HG03439 (cell line): ENCODE measurements around the gene PFN2.
"Not testable (repeated sequence)": the region's sequence is repeated elsewhere in the genome, so short reads cannot be mapped to it uniquely, and the experiment has no call there.

ENCODE experiments used
- ATAC-seq: cut with Tn5 transposase; IDR thresholded peaks from one replicate; pipeline ENCODE4 v1.9.1; 2021; ENCODE audit warnings: mild to moderate bottlenecking, moderate library complexity; ENCODE audit not compliant: unreplicated experiment

The PFN2 gene

DNA sequence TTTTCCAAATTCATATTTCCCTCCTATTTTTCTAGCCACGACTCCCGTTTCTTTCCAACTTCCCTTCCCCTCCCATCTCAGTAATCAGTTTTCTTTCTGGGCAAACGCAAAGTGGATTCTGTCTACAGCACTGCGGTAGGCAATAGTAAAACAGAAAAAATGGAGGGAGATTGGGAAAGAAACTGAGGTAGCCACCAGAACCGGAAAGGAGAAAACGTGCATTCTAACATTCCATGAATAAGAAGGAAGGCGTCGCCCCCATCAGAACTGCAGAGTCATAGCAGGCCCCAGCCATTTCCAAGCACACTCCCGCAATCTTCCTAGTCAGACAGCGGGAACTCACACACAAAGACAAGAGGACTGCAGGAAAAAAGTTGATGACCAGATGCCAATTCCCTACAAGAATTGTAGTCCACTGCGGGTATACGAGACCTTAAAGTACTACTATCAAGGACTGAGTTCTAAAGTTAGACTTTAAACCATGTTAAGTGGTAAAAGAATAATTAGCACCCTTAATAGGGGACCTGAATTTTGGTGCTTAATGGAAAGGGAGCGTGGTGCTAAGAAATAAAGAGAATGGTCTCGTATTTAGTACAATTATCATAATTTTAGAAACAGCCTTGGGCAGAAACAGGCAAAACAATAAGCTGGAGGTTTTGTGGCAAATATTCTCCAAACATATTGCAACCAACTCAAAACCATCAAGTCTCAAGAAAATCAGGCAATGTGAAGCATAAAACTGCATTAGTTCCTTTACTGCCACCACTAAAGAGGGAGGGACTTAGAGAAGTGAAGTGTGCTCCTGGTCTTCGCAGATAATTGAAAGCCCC is 1.4 kb downstream of the PFN2 start:
- ATAC-seq, result no peak

GRCh38 chr3:149968216-149968615 is 2.5 kb downstream of the PFN2 start:
- ATAC-seq, result no peak

DNA sequence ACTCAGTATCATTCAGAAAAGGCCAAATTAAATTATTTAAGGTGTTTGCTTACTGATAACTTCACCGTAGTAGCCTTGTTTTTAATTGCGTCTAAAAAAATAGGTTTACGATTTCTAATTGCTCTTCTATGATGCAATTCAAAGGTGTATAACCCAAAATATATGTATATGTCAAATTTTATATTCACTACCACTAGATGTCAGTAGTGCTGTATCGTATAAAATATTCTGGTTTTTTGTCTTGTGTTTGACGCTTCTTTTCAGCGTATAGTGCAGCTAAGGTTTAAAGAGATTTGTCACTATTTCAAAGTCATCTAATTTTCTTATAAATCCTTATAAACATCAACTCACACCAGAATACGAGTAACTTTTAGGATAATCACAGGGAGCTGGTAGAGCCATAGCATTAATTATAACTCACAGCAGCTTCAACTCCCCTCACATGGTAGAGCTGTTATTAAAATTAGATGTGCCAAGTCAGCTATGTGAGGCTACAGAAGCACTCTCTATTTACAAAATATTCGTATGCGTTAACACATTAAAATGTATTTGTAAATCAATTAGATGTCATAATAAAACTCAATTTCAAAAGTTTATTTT is 3.5 kb downstream of the PFN2 start:
- ATAC-seq, result no peak

DNA sequence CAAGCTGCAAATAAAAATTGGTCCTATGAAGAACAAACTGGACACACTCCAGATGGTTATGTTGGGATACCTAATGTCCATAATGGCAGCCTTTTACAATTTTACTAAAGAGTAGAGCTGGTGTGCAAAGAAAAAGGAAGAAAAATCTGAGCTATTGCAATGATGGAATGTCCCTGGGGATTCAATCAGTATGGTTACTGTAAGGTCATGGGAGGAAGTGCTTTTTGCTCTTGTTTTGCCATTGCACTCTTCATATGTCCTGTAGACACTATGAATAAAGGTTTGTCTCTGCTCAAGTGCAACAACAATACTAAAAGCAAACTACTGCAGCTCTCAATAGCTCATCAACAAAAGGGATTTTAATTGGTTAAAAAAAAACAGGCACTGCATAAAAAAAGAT is 5.4 kb downstream of the PFN2 start:
- no peak for ATAC-seq

GRCh38 chr3:149964291-149964690 is 6.4 kb downstream of the PFN2 start:
- ATAC-seq, result no peak

DNA sequence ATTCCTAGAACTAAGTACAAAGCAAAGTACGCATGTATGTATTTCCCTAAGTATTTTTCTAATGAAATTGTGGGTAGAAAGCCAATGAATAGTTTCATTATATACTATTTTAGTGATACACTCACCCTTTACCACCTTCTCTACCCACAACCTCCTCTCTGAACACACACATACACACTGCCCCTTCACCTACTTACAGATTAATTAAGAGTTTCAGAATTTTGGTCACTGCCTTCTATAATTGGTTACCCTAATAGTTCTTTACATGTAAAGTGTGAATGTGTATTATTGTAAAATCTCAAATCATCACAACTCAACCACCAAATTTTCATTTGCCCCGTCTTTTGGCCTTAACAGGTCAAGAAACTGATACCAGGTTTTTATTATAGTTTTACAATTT is 7.2 kb downstream of the PFN2 start:
- ATAC-seq, result no peak

GRCh38 chr3:149959443-149959842 is 11.3 kb downstream of the PFN2 start:
- ATAC-seq, result no peak

DNA sequence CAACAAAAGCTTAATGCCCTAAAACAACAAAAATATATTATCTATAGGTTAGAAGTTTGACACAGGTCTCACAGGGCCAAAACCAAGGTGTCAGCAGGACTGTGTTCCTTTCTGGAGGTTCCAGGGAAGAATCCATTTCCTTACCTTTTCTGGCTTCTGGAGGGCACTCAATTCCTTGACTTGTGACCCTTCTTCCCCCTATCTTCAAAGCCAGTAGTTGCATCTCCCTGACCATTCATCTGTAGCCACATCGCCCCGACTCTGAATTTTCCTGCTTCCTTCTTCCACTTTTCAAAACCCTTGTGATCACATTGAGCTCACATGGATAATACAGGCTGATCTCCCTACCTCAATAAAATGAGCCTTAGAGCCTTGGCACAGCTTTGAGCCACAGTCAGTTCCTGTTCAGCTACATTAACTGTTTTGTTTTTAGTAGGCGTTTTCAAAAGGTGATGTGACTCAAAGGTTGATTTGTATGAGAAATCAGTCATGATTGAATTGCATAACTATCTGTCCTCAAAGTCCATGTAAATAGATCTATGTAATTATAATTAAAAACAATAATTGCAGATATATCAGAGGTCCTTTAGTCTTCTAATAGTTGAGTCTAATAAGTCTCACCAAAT is 12.4 kb downstream of the PFN2 start:
- no peak for ATAC-seq

DNA sequence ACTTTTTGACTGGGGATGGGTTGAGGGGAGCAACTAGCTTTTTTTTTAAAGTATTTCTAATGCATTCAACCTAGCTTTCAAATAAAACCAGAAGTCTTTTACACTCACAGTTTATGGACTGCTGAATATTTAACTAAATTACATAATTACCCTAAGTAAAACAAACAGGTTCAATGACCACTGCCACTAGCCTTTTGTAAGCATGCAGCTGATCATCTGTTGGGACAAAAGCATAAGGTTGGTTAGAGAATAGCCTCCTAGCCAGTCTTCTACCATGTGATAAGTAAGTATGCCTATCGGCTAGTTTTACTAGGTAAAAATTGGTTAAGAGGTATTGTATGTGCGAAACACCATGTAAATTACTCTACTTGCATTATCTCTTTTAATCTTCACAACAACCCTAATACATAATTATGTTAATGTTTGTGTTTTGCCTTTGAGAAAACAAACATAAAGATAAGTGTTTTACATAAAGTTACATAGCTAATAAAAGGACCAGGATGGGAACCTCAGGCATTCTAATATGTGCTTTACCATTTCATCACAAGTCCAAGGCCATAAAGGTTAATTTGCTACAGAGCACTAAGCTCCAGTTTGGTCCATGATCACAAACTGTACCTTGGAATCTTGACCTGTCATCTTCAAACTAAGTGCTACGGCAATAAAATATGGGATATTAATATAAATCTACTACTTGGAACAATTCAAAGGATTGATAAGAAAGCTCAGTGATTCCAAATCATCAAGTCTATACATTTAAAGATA is 13.2 kb downstream of the PFN2 start:
- ATAC-seq, result no peak

- no peak for ATAC-seq
These were observed 15.2 kb downstream of the PFN2 start for GRCh38 chr3:149955449-149955848.

DNA sequence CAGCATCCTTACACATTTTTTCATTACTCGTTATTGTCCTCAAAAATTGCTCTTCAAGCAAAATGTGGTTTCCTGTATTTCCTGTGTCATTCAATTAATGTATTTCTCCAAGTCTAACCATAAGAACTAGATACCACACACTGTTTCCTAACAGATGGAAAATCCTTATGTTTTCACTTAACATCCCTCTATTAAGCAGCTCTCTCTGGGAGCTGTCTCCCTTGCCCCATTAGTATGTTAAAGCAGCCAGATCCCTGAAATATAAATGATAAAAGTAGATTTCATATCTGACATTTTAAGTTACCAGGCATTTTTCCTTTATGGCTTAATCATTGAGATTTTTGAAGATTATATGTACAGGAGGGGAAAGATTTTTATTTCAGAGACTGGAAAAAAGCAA is 15.9 kb downstream of the PFN2 start:
- ATAC-seq, result no peak

- ATAC-seq, result no peak
These were observed 21.5 kb downstream of the PFN2 start for GRCh38 chr3:149949181-149949580.

- ATAC-seq, result no peak
These were observed 23.5 kb downstream of the PFN2 start for GRCh38 chr3:149947231-149947630.

DNA sequence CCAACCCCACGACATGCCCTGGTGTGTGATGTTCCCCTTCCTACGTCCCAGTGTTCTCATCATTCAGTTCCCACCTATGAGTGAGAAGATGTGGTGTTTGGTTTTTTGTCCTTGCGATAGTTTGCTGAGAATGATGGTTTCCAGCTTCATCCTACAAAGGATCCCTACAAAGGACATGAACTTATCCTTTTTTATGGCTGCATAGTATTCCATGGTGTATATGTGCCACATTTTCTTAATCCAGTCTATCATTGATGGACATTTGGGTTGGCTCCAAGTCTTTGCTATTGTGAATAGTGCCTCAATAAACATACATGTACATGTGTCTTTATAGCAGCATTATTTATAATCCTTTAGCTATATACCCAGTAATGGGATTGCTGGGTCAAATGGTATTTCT is 26.7 kb downstream of the PFN2 start:
- ATAC-seq, result not testable (repeated sequence)

GRCh38 chr3:149942409-149942808 is 28.3 kb downstream of the PFN2 start:
- no peak for ATAC-seq

DNA sequence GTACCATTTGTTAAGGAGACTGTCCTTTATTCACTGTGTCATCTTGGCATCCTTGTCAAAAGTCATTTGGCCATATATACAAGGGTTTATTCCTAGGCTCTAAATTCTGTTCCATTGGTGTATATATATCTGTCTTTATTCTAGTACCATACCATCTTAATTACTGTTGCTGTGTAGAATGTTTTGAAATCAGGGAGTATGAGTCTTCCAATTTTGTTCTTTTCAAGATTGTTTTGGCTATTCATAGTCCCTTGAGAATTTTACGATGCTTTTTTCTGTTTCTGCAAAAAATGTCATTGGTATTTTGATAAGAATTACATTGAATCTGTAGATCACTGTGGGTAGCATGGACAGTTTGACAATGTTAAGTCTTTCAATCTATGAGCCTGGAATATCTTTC is 28.7 kb downstream of the PFN2 start:
- ATAC-seq, result no peak

DNA sequence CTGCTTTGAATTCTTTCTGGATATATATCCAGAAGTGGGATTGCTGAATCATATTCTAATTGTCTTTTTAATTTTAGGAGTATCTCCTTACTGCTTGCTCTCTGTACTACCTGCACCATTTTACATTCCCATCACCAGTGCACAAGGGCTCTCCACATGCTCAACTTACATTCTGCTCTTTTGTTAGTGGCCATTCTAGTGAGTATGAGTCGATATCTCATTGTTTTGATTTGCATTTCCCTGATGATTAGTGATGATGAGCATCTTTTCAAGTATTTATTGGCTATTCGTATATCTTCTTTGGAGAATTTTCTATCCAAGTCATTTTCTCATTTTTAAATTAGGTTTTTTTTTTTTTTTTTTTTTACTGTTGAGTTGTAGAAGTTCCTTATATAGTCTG is 29.5 kb downstream of the PFN2 start:
- ATAC-seq, result no peak

- ATAC-seq, result not testable (repeated sequence)
These were observed 32.2 kb downstream of the PFN2 start for GRCh38 chr3:149938392-149939055.

DNA sequence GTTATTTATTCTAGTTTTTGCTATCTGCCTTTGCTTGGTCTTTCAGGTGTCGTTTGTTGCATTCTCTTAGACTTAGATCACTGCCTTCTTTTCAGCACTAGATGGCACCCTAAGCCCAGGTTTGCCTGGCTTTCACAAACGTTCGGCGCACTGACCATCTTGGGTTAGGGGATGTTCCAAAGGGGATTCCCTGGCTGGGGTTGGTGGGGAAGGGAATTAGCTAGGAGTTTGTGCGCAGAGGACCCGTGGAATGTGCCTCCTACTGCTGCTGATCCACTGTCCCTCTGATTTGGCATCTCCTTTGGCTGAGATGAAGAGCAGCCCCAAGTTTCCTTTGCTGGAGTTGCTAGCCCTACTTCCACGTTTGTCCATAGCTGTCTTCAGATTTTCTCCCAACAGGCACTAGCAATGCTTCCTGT is 33.9 kb downstream of the PFN2 start:
- peak; percentile 76 for ATAC-seq

GRCh38 chr3:149934524-149934923 is 36.2 kb downstream of the PFN2 start:
- ATAC-seq, result no peak

- ATAC-seq, result no peak
These were observed 36.8 kb downstream of the PFN2 start for GRCh38 chr3:149933858-149934257.
